GM12878 (cell line): ENCODE measurements around the gene CDH4. TPM values are rescaled to one million over a fixed set of nuclear protein-coding genes. Genes with fewer than 3 reads are reported as not detected.

ENCODE experiments used
- ATAC-seq: fragments of 200-7000 bp; cut with Tn5 transposase; 3 replicates; pipeline ENCODE4 v1.9.1; 2020; ENCODE audit warnings: mild to moderate bottlenecking, moderate library complexity
- BruUV-seq: library from RNA; stranded (reverse); fragments of 400-500 nt; replicated peaks from 2 replicates; lab custom pipeline; 2021; lab: Mats Ljungman, UMichigan
- CTCF ChIA-PET: fragments of 300-600 bp; sonication (Branson Sonifier 250); formaldehyde crosslinking; extraction: SDS; loops from one replicate; lab custom pipeline; 2021; ENCODE audit warnings: inconsistent platforms; lab: Yijun Ruan, JAX
- POLR2A ChIA-PET: fragments of 350-600 bp; formaldehyde crosslinking; extraction: SDS; loops from one replicate; lab custom pipeline; 2021; ENCODE audit warnings: inconsistent platforms; lab: Charles Lee
- RAD21 ChIA-PET: fragments of 300-600 bp; sonication (Branson Sonifier 250); formaldehyde crosslinking; loops from one replicate; lab custom pipeline; 2023; ENCODE audit warnings: antibody characterized with exemption; ENCODE audit not compliant: unreplicated experiment; lab: Charles Lee
- SMC1A ChIA-PET: fragments of 300-600 bp; sonication (Branson Sonifier 250); formaldehyde crosslinking; loops from one replicate; lab custom pipeline; 2023; ENCODE audit not compliant: unreplicated experiment, uncharacterized antibody; lab: Charles Lee
- DNase-seq: peaks from one replicate; pipeline ENCODE4 v3.0.0-alpha.2; 2011; ENCODE audit warnings: low read depth, low spot score
- FAIRE-seq: peaks from 3 replicates; lab custom pipeline; 2011; peaks lifted over from hg19 to GRCh38; lab: Jason Lieb, UNC
- H2AFZ ChIP-seq: 2 replicates; pipeline ENCODE4 v1.6.0; 2011; ENCODE audit warnings: low read depth, low read length, control low read depth; ENCODE audit not compliant: control insufficient read depth
- H3K27ac ChIP-seq: 2 replicates; pipeline ENCODE4 v1.5.1; 2011; ENCODE audit warnings: control low read depth; ENCODE audit not compliant: control insufficient read depth, insufficient read depth
- H3K27me3 ChIP-seq, 2 experiments: replicated peaks in 1 of 2; 2 replicates each; pipeline versions ENCODE4 v1.6.0 to v1.6.1; 2011; ENCODE audit warnings: low read length in 1 of 2; ENCODE audit not compliant: control insufficient read depth in 2 of 2, insufficient read depth in 2 of 2
- H3K36me3 ChIP-seq, 2 experiments: 2 replicates each; pipeline ENCODE4 v1.5.1; 2011; ENCODE audit warnings: low read length in 1 of 2; ENCODE audit not compliant: control insufficient read depth in 2 of 2, insufficient read depth in 2 of 2
- H3K4me1 ChIP-seq: 2 replicates; pipeline ENCODE4 v1.6.1; 2011; ENCODE audit warnings: mild to moderate bottlenecking, low read length, moderate library complexity, mixed read lengths; ENCODE audit not compliant: control insufficient read depth, insufficient read depth
- H3K4me2 ChIP-seq: 2 replicates; pipeline ENCODE4 v1.6.0; 2011; ENCODE audit warnings: control low read depth; ENCODE audit not compliant: control insufficient read depth, insufficient read depth
- H3K4me3 ChIP-seq: fragments of 200-600 bp; sonication (generic); 2 replicates; pipeline ENCODE4 v1.5.1; 2016
- H3K79me2 ChIP-seq: 2 replicates; pipeline ENCODE4 v1.6.0; 2011; ENCODE audit warnings: low read length; ENCODE audit not compliant: control insufficient read depth, insufficient read depth
- H3K9ac ChIP-seq: 2 replicates; pipeline ENCODE4 v1.8.0; 2011; ENCODE audit warnings: low read length, control low read depth, mixed read lengths; ENCODE audit not compliant: control insufficient read depth, insufficient read depth
- H3K9me3 ChIP-seq: replicated peaks from 3 replicates; pipeline ENCODE4 v1.5.1; 2011; ENCODE audit warnings: mild to moderate bottlenecking, low read length; ENCODE audit not compliant: control insufficient read depth, insufficient read depth
- H4K20me1 ChIP-seq: 2 replicates; pipeline ENCODE4 v1.6.0; 2011; ENCODE audit not compliant: control insufficient read depth, insufficient read depth
- BHLHE40 ChIP-seq, 2 experiments: fragments of 450-650 bp in 1 of 2; IDR thresholded peaks; 2 replicates each; pipeline ENCODE4 v1.6.1; 2011 to 2017; ENCODE audit warnings: low read depth in 2 of 2, borderline replicate concordance in 1 of 2, improper control_type of control experiment in 1 of 2, low read length in 1 of 2, mild to moderate bottlenecking in 1 of 2
- EED ChIP-seq: sonication (generic); IDR thresholded peaks from 2 replicates; pipeline ENCODE4 v1.6.1; 2016; ENCODE audit warnings: antibody characterized with exemption, low read depth
- EP300 ChIP-seq, 2 experiments: fragments of 150-350 bp in 1 of 2; IDR thresholded peaks; 2 replicates each; pipeline ENCODE4 v1.6.1; 2011 to 2012; ENCODE audit warnings: low read depth in 2 of 2, low read length in 2 of 2, borderline replicate concordance in 1 of 2, improper control_type of control experiment in 1 of 2, inconsistent platforms in 1 of 2; ENCODE audit not compliant: control insufficient read depth in 1 of 2
- ESRRA ChIP-seq: IDR thresholded peaks from 2 replicates; pipeline ENCODE4 v1.6.1; 2012; ENCODE audit warnings: mild to moderate bottlenecking, low read length, improper control_type of control experiment
- JUND ChIP-seq: IDR thresholded peaks from 2 replicates; pipeline ENCODE4 v1.6.1; 2012; ENCODE audit warnings: low read depth, mild to moderate bottlenecking, low read length, improper control_type of control experiment, moderate library complexity
- NR2C2 ChIP-seq: IDR thresholded peaks from 2 replicates; pipeline ENCODE4 v1.6.1; 2011; ENCODE audit warnings: borderline replicate concordance, low read depth; ENCODE audit not compliant: control insufficient read depth, insufficient read length
- TARDBP ChIP-seq: IDR thresholded peaks from 2 replicates; pipeline ENCODE4 v1.6.1; 2016; ENCODE audit warnings: borderline replicate concordance
- ZNF207 ChIP-seq: fragments of 450-650 bp; IDR thresholded peaks from 2 replicates; pipeline ENCODE4 v1.6.1; 2014; ENCODE audit warnings: antibody characterized with exemption, mild to moderate bottlenecking, borderline replicate concordance
- ZNF384 ChIP-seq: IDR thresholded peaks from 2 replicates; pipeline ENCODE4 v1.6.1; 2012; ENCODE audit warnings: low read depth, mild to moderate bottlenecking, low read length, improper control_type of control experiment, borderline replicate concordance
- WGBS: methylation state at CpG from one replicate; pipeline ENCODE4 v1.1.6; 2016; ENCODE audit warnings: low lambda C conversion rate; ENCODE audit not compliant: insufficient replicate concordance, insufficient coverage; ENCODE audit errors: missing lambda C conversion rate; 5-methylcytosine and 5-hydroxymethylcytosine counted together
- in situ Hi-C: fragments of 300-500 bp; cut with MboI; formaldehyde crosslinking; loops from 9 replicates; pipeline ENCODE4 v1.14.3; 2018; ENCODE audit warnings: mixed read lengths
- intact Hi-C: fragments of 100-400 bp; cut with micrococcal nuclease; formaldehyde crosslinking; loops from one replicate; pipeline ENCODE4 v1.14.2; 2022; ENCODE audit not compliant: unreplicated experiment
- polyA plus RNA-seq, 11 experiments: library from polyadenylated mRNA; depleted of rRNA in 4 of 11; unstranded in 6 of 11; stranded (reverse) in 5 of 11; fragments of >200 nt; fragmentation: Nextera tagmentation in 4 of 11; fragmentation: Illumina TruSeq in 1 of 11; extraction: Ambion mirVana in 4 of 11; extraction: Trizol in 1 of 11; gene quantifications; 1 replicate in 1 of 11; 2 replicates in 10 of 11; pipeline versions ENCODE4 v1.2.1 to v1.2.3, GENCODE V29; 2011 to 2016; ENCODE audit warnings: inconsistent platforms in 2 of 11, missing spikeins in 2 of 11, low read depth in 1 of 11
- total RNA-seq, 4 experiments: library from RNA; depleted of rRNA in 3 of 4; stranded (reverse); fragments of >200 nt in 3 of 4; fragmentation: Illumina TruSeq in 1 of 4; extraction: Trizol in 1 of 4; gene quantifications; 2 replicates each; pipeline versions ENCODE4 v1.2.1 to v1.2.3, GENCODE V29; 2013 to 2021
- TF ChIP-seq, protein P1 (sequence below): fragments of 450-650 bp; IDR thresholded peaks from 2 replicates; pipeline ENCODE4 v1.6.1; 2018; ENCODE audit warnings: borderline replicate concordance, mild to moderate bottlenecking; ENCODE audit not compliant: partially characterized antibody
- TF ChIP-seq, protein P2 (sequence below): fragments of 450-650 bp; IDR thresholded peaks from 2 replicates; pipeline ENCODE4 v1.6.1; 2017; ENCODE audit warnings: mild to moderate bottlenecking

The CDH4 gene
- total and polyA plus RNA-seq, 10 of the 15 experiments (the other 5 are each of a cell fraction or from before 2014, with no cell fraction given): not detected

DNA sequence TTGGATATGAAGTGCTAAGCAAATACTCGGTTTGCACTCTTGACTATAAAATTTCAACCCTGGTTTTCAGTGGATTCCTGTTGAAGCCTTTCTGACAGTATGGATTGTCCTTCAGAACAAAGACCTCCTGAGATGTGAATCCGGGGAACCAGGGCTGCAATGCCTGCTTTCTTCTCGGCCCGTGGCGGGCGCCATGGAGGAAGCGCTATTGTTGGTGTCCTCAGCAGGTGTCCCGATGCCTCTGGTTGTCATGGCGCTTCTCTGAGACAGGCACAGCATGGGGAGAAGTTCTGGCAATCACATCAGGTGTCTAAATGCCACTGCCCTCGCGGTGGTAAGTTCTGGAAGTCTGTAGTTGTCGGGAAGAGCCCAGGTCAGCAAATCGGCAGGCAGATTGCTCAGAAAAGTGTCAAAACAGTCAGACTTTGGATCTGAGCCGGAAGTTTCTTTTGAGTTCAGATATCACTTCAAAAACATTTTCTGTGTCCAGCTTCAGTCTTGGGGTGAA lies 188.5 kb downstream of the CDH4 start:
- Histone ChIP-seq H2AFZ (no peak overlapping the region), H3K9me3 (no peaks in the 10 kb centered on the region; the same call in 2 of the 3 replicates), H3K36me3 (no peaks in the 10 kb centered on the region), H3K4me1 (no peaks in the 10 kb centered on the region), H4K20me1 (no peaks in the 10 kb centered on the region), H3K9ac (no peak overlapping the region), H3K27me3 (no peaks in the 10 kb centered on the region), H3K4me3 (no peak overlapping the region), H3K4me2 (no peak overlapping the region), H3K27ac (no peak overlapping the region), H3K79me2 (no peaks in the 10 kb centered on the region)
- no peak for FAIRE-seq
- in situ Hi-C loops: loop anchor here (25.0 kb wide), 1 partner anchor 453 kb away; no protein-coding TSS in a partner anchor
- intact Hi-C loops: no loop called here
- BruUV-seq: no TSS peak
- TF ChIP-seq ESRRA (no peak), EP300 (IDR thresholded peaks at IDR 0.05; ENCODE audit: borderline replicate concordance in 1 of 2, control insufficient read depth in 1 of 2, low read depth in 2 of 2, low read length in 2 of 2) (no peak), NR2C2 (no peak)
- WGBS: 26% methylated on average over 14 of the region's 14 CpGs
- no peak for DNase-seq
- no peak for ATAC-seq
- ChIA-PET SMC1A (no interaction called here), RAD21 (no interaction called here), CTCF (no interaction called here), POLR2A (no interaction called here)

DNA sequence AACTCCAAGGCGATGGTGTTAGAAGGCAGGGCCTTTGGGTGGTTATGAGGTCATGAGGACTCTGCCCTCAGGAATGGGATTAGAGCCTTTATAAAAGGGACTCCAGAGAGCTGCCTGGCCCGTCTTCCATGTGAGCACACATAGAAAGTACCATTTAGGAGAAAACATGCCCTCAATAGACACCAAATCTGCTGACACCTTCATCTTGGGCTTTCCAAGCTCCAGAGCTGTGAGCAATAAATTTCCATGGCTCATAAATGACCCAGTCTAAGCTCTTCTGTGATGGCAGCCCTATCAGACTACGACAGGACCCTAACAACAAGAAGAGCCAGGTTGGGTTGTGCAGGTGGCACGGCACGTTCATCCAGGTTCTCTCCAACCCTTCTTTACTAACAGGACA lies 189.5 kb downstream of the CDH4 start:
- RAD21 ChIA-PET: no interaction called here
- no TSS peak for BruUV-seq
- intact Hi-C loops: no loop called here

More for the DNA sequence above, 189.5 kb downstream of the CDH4 start:
- no peak for TF ChIP-seq ZNF384
- no peak for TF ChIP-seq ZNF207
- TF ChIP-seq TARDBP: no peak
- no peak for TF ChIP-seq JUND
- TF ChIP-seq EED: no peak
- no peak for TF ChIP-seq BHLHE40 (IDR thresholded peaks at IDR 0.05; ENCODE audit: borderline replicate concordance in 1 of 2, low read depth in 2 of 2, low read length in 1 of 2)
- TF ChIP-seq, protein P1, sequence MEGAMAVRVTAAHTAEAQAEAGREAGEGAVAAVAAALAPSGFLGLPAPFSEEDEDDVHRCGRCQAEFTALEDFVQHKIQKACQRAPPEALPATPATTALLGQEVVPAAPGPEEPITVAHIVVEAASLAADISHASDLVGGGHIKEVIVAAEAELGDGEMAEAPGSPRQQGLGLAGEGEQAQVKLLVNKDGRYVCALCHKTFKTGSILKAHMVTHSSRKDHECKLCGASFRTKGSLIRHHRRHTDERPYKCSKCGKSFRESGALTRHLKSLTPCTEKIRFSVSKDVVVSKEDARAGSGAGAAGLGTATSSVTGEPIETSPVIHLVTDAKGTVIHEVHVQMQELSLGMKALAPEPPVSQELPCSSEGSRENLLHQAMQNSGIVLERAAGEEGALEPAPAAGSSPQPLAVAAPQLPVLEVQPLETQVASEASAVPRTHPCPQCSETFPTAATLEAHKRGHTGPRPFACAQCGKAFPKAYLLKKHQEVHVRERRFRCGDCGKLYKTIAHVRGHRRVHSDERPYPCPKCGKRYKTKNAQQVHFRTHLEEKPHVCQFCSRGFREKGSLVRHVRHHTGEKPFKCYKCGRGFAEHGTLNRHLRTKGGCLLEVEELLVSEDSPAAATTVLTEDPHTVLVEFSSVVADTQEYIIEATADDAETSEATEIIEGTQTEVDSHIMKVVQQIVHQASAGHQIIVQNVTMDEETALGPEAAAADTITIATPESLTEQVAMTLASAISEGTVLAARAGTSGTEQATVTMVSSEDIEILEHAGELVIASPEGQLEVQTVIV: no peak
- TF ChIP-seq, protein P2, sequence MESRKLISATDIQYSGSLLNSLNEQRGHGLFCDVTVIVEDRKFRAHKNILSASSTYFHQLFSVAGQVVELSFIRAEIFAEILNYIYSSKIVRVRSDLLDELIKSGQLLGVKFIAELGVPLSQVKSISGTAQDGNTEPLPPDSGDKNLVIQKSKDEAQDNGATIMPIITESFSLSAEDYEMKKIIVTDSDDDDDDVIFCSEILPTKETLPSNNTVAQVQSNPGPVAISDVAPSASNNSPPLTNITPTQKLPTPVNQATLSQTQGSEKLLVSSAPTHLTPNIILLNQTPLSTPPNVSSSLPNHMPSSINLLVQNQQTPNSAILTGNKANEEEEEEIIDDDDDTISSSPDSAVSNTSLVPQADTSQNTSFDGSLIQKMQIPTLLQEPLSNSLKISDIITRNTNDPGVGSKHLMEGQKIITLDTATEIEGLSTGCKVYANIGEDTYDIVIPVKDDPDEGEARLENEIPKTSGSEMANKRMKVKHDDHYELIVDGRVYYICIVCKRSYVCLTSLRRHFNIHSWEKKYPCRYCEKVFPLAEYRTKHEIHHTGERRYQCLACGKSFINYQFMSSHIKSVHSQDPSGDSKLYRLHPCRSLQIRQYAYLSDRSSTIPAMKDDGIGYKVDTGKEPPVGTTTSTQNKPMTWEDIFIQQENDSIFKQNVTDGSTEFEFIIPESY: no peak
- in situ Hi-C loops: loop anchor here (25.0 kb wide), 1 partner anchor 454 kb away; no protein-coding TSS in a partner anchor
- ATAC-seq (no peak), DNase-seq (no peak), FAIRE-seq (no peak)
- ChIA-PET POLR2A (no interaction called here), SMC1A (no interaction called here), CTCF (no interaction called here)
- H3K36me3 ChIP-seq: no peaks in the 10 kb centered on the region
- H2AFZ ChIP-seq: no peak overlapping the region
- no peak overlapping the region for H3K27ac ChIP-seq
- H3K27me3 ChIP-seq: no peaks in the 10 kb centered on the region
- WGBS: 28% methylated on average over 5 of the region's 5 CpGs
- no peak overlapping the region for H3K4me2 ChIP-seq
- H3K9me3 ChIP-seq: no peaks in the 10 kb centered on the region; the same call in 2 of the 3 replicates
- H3K4me1 ChIP-seq: no peaks in the 10 kb centered on the region
- H3K9ac ChIP-seq: no peak overlapping the region
- H3K79me2 ChIP-seq: no peaks in the 10 kb centered on the region
- no peak overlapping the region for H3K4me3 ChIP-seq
- no peaks in the 10 kb centered on the region for H4K20me1 ChIP-seq
